Measurements from ENCODE around the gene EIF1AY.
"Not testable (repeated sequence)": the region's sequence is repeated elsewhere in the genome, so short reads cannot be mapped to it uniquely, and the experiment has no call there.

The EIF1AY gene

GRCh38 chrY:20575531-20576121 lies at the start of gene EIF1AY:
Gene EIF1AY, plus strand, starts transcription at chrY:20575776. Its CDS starts 96 bp downstream, at chrY:20575872.
- peak; percentile 89 for DNase-seq

- no peak for DNase-seq
These were observed 47.1 kb upstream of the EIF1AY start for GRCh38 chrY:20528435-20528834.

- no peak for DNase-seq
These were observed 37.4 kb upstream of the EIF1AY start for GRCh38 chrY:20538186-20538585.

GRCh38 chrY:20538933-20539332 lies 36.6 kb upstream of the EIF1AY start:
- no peak for DNase-seq

GRCh38 chrY:20544451-20544960 lies 31.1 kb upstream of the EIF1AY start:
- no peak for DNase-seq

- no peak for DNase-seq
These were observed 29.5 kb upstream of the EIF1AY start for GRCh38 chrY:20546071-20546470.

- DNase-seq, result no peak
These were observed 26.3 kb upstream of the EIF1AY start for GRCh38 chrY:20549289-20549688.

- no peak for DNase-seq
These were observed 23.7 kb upstream of the EIF1AY start for GRCh38 chrY:20551840-20552239.

- DNase-seq, result not testable (repeated sequence)
These were observed 22.7 kb upstream of the EIF1AY start for GRCh38 chrY:20552764-20553323.

GRCh38 chrY:20555820-20556219 lies 19.8 kb upstream of the EIF1AY start:
- no peak for DNase-seq

GRCh38 chrY:20558677-20559076 lies 16.9 kb upstream of the EIF1AY start:
- DNase-seq, result no peak

- DNase-seq, result no peak
These were observed 15.6 kb upstream of the EIF1AY start for GRCh38 chrY:20559873-20560512.

- DNase-seq, result no peak
These were observed 4.3 kb upstream of the EIF1AY start for GRCh38 chrY:20571306-20571705.

GRCh38 chrY:20576506-20576905 lies 930 bp downstream of the EIF1AY start:
- DNase-seq, result no peak

- DNase-seq, result no peak
These were observed 2.6 kb downstream of the EIF1AY start for GRCh38 chrY:20578206-20578605.

- no peak for DNase-seq
These were observed 6.1 kb downstream of the EIF1AY start for GRCh38 chrY:20581687-20582086.

- no peak for DNase-seq
These were observed 10.6 kb downstream of the EIF1AY start for GRCh38 chrY:20586161-20586560.
